H1 (cell line): ENCODE results near the gene SLFN12L. TPM values are rescaled to one million over a fixed set of nuclear protein-coding genes. Genes with fewer than 3 reads are reported as not detected.

ENCODE experiments used
- CTCF ChIA-PET: fragments of 300-600 bp; sonication (Branson Sonifier 250); formaldehyde crosslinking; loops from one replicate; lab custom pipeline; 2021; ENCODE audit not compliant: partially characterized antibody; lab: Charles Lee
- POLR2A ChIA-PET: fragments of 300-600 bp; sonication (Branson Sonifier 250); formaldehyde crosslinking; loops from one replicate; lab custom pipeline; 2021; ENCODE audit warnings: inconsistent platforms; ENCODE audit not compliant: partially characterized antibody; lab: Charles Lee
- DNase-seq, 2 experiments: peaks; one replicate each; pipeline versions ENCODE4 v3.0.0 to v3.0.0-alpha.2; 2010 to 2022; ENCODE audit warnings: low spot score in 2 of 2, low read depth in 1 of 2, mixed read lengths in 1 of 2
- FAIRE-seq: peaks from 2 replicates; lab custom pipeline; 2011; peaks lifted over from hg19 to GRCh38; lab: Jason Lieb, UNC
- H2AFZ ChIP-seq: 2 replicates; pipeline ENCODE4 v1.8.1; 2012; ENCODE audit warnings: low read length, inconsistent platforms
- H2AK5ac ChIP-seq: 2 replicates; pipeline ENCODE4 v1.6.1; 2013; ENCODE audit warnings: low read depth, low read length
- H2BK120ac ChIP-seq: replicated peaks from 2 replicates; pipeline ENCODE3; 2013; ENCODE audit warnings: low read depth, low read length, inconsistent platforms
- H2BK12ac ChIP-seq: 2 replicates; pipeline ENCODE4 v1.6.1; 2013; ENCODE audit warnings: low read depth, low read length
- H2BK15ac ChIP-seq: 2 replicates; pipeline ENCODE4 v1.6.1; 2013; ENCODE audit warnings: low read length
- H2BK20ac ChIP-seq: 2 replicates; pipeline ENCODE4 v1.6.1; 2013; ENCODE audit warnings: low read length
- H2BK5ac ChIP-seq: 2 replicates; pipeline ENCODE4 v1.6.1; 2013; ENCODE audit warnings: low read depth, low read length
- H3K14ac ChIP-seq: 2 replicates; pipeline ENCODE4 v1.6.1; 2013; ENCODE audit warnings: inconsistent platforms; ENCODE audit not compliant: insufficient read length
- H3K18ac ChIP-seq: 2 replicates; pipeline ENCODE4 v1.6.1; 2013; ENCODE audit warnings: low read length; ENCODE audit errors: extremely low read depth
- H3K23ac ChIP-seq: 2 replicates; pipeline ENCODE4 v1.6.1; 2013; ENCODE audit warnings: inconsistent platforms; ENCODE audit not compliant: insufficient read length
- H3K23me2 ChIP-seq: 2 replicates; pipeline ENCODE4 v1.6.1; 2013; ENCODE audit warnings: low read depth, low read length
- H3K27ac ChIP-seq: 2 replicates; pipeline ENCODE4 v1.6.1; 2011; ENCODE audit warnings: low read depth, low read length, inconsistent platforms
- H3K27me3 ChIP-seq, 4 experiments: replicated peaks in 1 of 4; 1 replicate in 1 of 4; 2 replicates in 3 of 4; pipeline versions ENCODE4 v1.6.1 to v1.8.1; 2011 to 2013; ENCODE audit warnings: low read length in 3 of 4, mild to moderate bottlenecking in 3 of 4, inconsistent platforms in 2 of 4, mixed read lengths in 2 of 4, moderate library complexity in 1 of 4; ENCODE audit not compliant: control insufficient read depth in 3 of 4, insufficient read depth in 3 of 4; ENCODE audit errors: extremely low read depth in 1 of 4
- H3K36me3 ChIP-seq, 4 experiments: 2 replicates each; pipeline versions ENCODE4 v1.6.1 to v1.8.1; 2011 to 2013; ENCODE audit warnings: mild to moderate bottlenecking in 4 of 4, low read length in 3 of 4, moderate library complexity in 2 of 4, control low read depth in 1 of 4, inconsistent platforms in 1 of 4; ENCODE audit not compliant: insufficient read depth in 4 of 4, control insufficient read depth in 2 of 4
- H3K4ac ChIP-seq: replicated peaks from 2 replicates; pipeline ENCODE3; 2013; ENCODE audit warnings: low read length, low read depth, mixed read lengths, inconsistent platforms; ENCODE audit not compliant: insufficient read length
- H3K4me1 ChIP-seq, 4 experiments: replicated peaks in 1 of 4; 1 replicate in 1 of 4; 2 replicates in 3 of 4; pipeline versions ENCODE4 v1.6.1 to v1.8.1; 2011 to 2013; ENCODE audit warnings: low read length in 3 of 4, inconsistent platforms in 2 of 4, mixed read lengths in 1 of 4; ENCODE audit not compliant: insufficient read depth in 4 of 4, control insufficient read depth in 3 of 4
- H3K4me2 ChIP-seq, 2 experiments: 2 replicates each; pipeline versions ENCODE4 v1.6.1 to v1.8.1; 2011 to 2013; ENCODE audit warnings: low read depth in 2 of 2, low read length in 2 of 2, control low read depth in 1 of 2, inconsistent platforms in 1 of 2, mild to moderate bottlenecking in 1 of 2; ENCODE audit not compliant: insufficient read depth in 1 of 2
- H3K4me3 ChIP-seq, 4 experiments: fragments of 200-600, 300-600 bp in 1 of 4; sonication (generic), shearing (Covaris generic), sonication (Bioruptor Twin) in 1 of 4; 2 replicates each; pipeline versions ENCODE4 v1.5.1 to v1.8.1; 2011 to 2016; ENCODE audit warnings: low read length in 4 of 4, low read depth in 3 of 4, control low read depth in 2 of 4, inconsistent platforms in 2 of 4, mild to moderate bottlenecking in 2 of 4, mixed read lengths in 1 of 4, moderate library complexity in 1 of 4; ENCODE audit not compliant: insufficient read depth in 2 of 4; ENCODE audit errors: extremely low read depth in 1 of 4
- H3K56ac ChIP-seq: replicated peaks from 2 replicates; pipeline ENCODE3; 2013; ENCODE audit warnings: low read depth, mild to moderate bottlenecking, mixed read lengths, low read length, inconsistent platforms; ENCODE audit not compliant: insufficient read length
- H3K79me1 ChIP-seq: 2 replicates; pipeline ENCODE4 v1.6.1; 2013; ENCODE audit warnings: low read depth, low read length, control low read depth
- H3K79me2 ChIP-seq, 2 experiments: 2 replicates each; pipeline versions ENCODE4 v1.6.1 to v1.8.1; 2012 to 2013; ENCODE audit warnings: low read length in 2 of 2, mild to moderate bottlenecking in 2 of 2, inconsistent platforms in 1 of 2; ENCODE audit not compliant: insufficient read depth in 2 of 2, control insufficient read depth in 1 of 2
- H3K9ac ChIP-seq, 4 experiments: replicated peaks in 1 of 4; 1 replicate in 1 of 4; 2 replicates in 3 of 4; pipeline versions ENCODE4 v1.6.1 to v1.8.1; 2011 to 2013; ENCODE audit warnings: low read depth in 3 of 4, low read length in 3 of 4, control low read depth in 2 of 4, mild to moderate bottlenecking in 2 of 4, moderate library complexity in 2 of 4, inconsistent platforms in 1 of 4; ENCODE audit errors: extremely low read depth in 1 of 4
- H3K9me3 ChIP-seq, 2 experiments: 2 replicates each; pipeline versions ENCODE4 v1.6.1 to v1.8.1; 2012 to 2013; ENCODE audit warnings: mild to moderate bottlenecking in 2 of 2, moderate library complexity in 2 of 2, control low read depth in 1 of 2, inconsistent platforms in 1 of 2, low read depth in 1 of 2, low read length in 1 of 2, mixed read lengths in 1 of 2; ENCODE audit not compliant: insufficient read depth in 2 of 2
- H4K20me1 ChIP-seq, 2 experiments: replicated peaks in 1 of 2; 2 replicates each; pipeline versions ENCODE3 to v1.8.1; 2011 to 2013; ENCODE audit warnings: inconsistent platforms in 2 of 2, low read length in 2 of 2, mild to moderate bottlenecking in 1 of 2; ENCODE audit not compliant: insufficient read depth in 2 of 2, control insufficient read depth in 1 of 2
- H4K5ac ChIP-seq: 2 replicates; pipeline ENCODE4 v1.6.1; 2013; ENCODE audit warnings: low read length, low read depth, mixed read lengths, inconsistent platforms; ENCODE audit not compliant: insufficient read length
- H4K8ac ChIP-seq: 2 replicates; pipeline ENCODE4 v1.8.0; 2013; ENCODE audit warnings: mild to moderate bottlenecking, moderate library complexity, low read length, inconsistent platforms; ENCODE audit not compliant: insufficient read depth; ENCODE audit errors: extremely low read depth
- H4K91ac ChIP-seq: replicated peaks from 2 replicates; pipeline ENCODE3; 2013; ENCODE audit warnings: low read length, mixed read lengths, inconsistent platforms; ENCODE audit not compliant: insufficient read length
- CBX8 ChIP-seq: fragments of 300-800, 300-1000 bp; sonication (generic); IDR thresholded peaks from 2 replicates; pipeline ENCODE4 v1.7.1; 2016; ENCODE audit warnings: low read depth, low read length, borderline replicate concordance
- CREB1 ChIP-seq: IDR thresholded peaks from 2 replicates; pipeline ENCODE4 v1.6.1; 2012; ENCODE audit warnings: inconsistent platforms
- FOSL1 ChIP-seq: IDR thresholded peaks from 2 replicates; pipeline ENCODE4 v1.6.1; 2011; ENCODE audit warnings: mild to moderate bottlenecking, low read depth, low read length, moderate library complexity; ENCODE audit not compliant: insufficient read depth
- KDM1A ChIP-seq: fragments of 200-600, 300-600 bp; sonication (generic); IDR thresholded peaks from 2 replicates; pipeline ENCODE4 v1.7.1; 2016; ENCODE audit warnings: mild to moderate bottlenecking, low read length, borderline replicate concordance
- MAX ChIP-seq: IDR thresholded peaks from 2 replicates; pipeline ENCODE4 v1.6.1; 2012; ENCODE audit warnings: inconsistent platforms
- NRF1 ChIP-seq: IDR thresholded peaks from 2 replicates; pipeline ENCODE4 v1.6.1; 2011; ENCODE audit warnings: mild to moderate bottlenecking, low read depth, low read length, improper control_type of control experiment
- RBBP5 ChIP-seq: IDR thresholded peaks from 2 replicates; pipeline ENCODE4 v1.7.1; 2012; ENCODE audit warnings: low read depth, mild to moderate bottlenecking, inconsistent platforms, low read length, moderate library complexity, borderline replicate concordance
- SP4 ChIP-seq: IDR thresholded peaks from 2 replicates; pipeline ENCODE4 v1.6.1; 2012; ENCODE audit warnings: low read length, inconsistent platforms
- TAF7 ChIP-seq: optimal IDR thresholded peaks from 2 replicates; pipeline ENCODE3; 2011; ENCODE audit warnings: low read depth, mild to moderate bottlenecking, inconsistent platforms, low read length, moderate library complexity, borderline replicate concordance
- TCF12 ChIP-seq: IDR thresholded peaks from 2 replicates; pipeline ENCODE4 v1.6.1; 2011; ENCODE audit warnings: low read depth, mild to moderate bottlenecking, low read length
- WGBS, 2 experiments: shearing (Covaris generic) in 1 of 2; methylation state at CpG; one replicate each; pipeline versions ENCODE4 v1.1.6 to v1.1.7; 2013 to 2015; ENCODE audit warnings: low lambda C conversion rate in 2 of 2, mixed read lengths in 2 of 2, inconsistent platforms in 1 of 2, low coverage in 1 of 2, missing lambda C conversion rate in 1 of 2; ENCODE audit not compliant: insufficient replicate concordance in 2 of 2, insufficient coverage in 1 of 2, insufficient read length in 1 of 2; ENCODE audit errors: extremely low coverage in 1 of 2, missing lambda C conversion rate in 1 of 2; 5-methylcytosine and 5-hydroxymethylcytosine counted together
- polyA plus RNA-seq, 7 experiments: library from polyadenylated mRNA; depleted of rRNA in 3 of 7; stranded (reverse) in 5 of 7; unstranded in 2 of 7; fragments of >200 nt in 5 of 7; fragments of 200-250 nt in 2 of 7; gene quantifications; 1 replicate in 5 of 7; 2 replicates in 1 of 7; 4 replicates in 1 of 7; pipeline versions ENCODE4 v1.2.1 to v1.2.3, GENCODE V29; 2011 to 2013; ENCODE audit warnings: missing spikeins in 2 of 7, mixed read lengths in 2 of 7
- total RNA-seq: library from RNA; stranded (reverse); fragmentation: NEBNext Ultra II Directional; extraction: Animal tissue kit (Norgen Biotek cat#: 25700); gene quantifications from 2 replicates; pipeline ENCODE4 v1.2.1, GENCODE V29; 2021
- TF ChIP-seq, protein P1 (sequence below), 3 experiments: IDR thresholded peaks; 1 replicate in 2 of 3; 2 replicates in 1 of 3; pipeline versions ENCODE4 v1.5.1 to v1.6.1; 2011; ENCODE audit warnings: low read length in 3 of 3, mild to moderate bottlenecking in 3 of 3, inconsistent platforms in 2 of 3, low read depth in 1 of 3, moderate library complexity in 1 of 3; ENCODE audit not compliant: insufficient read depth in 1 of 3; ENCODE audit errors: control extremely low read depth in 1 of 3

The SLFN12L gene
- total and polyA plus RNA-seq, 2 of the 8 experiments (the other 6 are each of a cell fraction or from before 2014, with no cell fraction given), result not detected

DNA sequence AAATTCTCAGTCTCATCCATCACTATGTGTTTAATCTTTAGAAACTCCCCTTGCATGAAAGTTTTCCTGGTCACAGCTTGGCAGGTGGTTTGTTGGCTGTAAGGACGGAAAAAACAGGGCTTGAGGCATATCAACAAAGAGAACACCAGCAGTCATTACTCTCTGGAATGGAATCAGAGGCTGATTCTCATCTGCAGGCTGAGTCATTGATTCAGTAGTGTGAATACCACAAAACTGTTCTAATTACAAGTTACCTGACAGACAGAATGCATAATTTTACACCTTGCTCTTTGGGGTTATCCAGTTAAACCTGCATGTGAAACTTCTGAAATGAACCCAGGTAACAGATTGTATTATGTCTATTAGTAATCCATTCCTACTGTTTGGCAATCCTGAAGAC is 11.5 kb upstream of the SLFN12L start:
- DNase-seq, result no peak
- Histone ChIP-seq H4K8ac (no peak overlapping the region), H4K20me1 (no peaks in the 10 kb centered on the region), H2BK12ac (no peak overlapping the region), H3K36me3 (no peaks in the 10 kb centered on the region), H3K4ac (no peak overlapping the region), H3K14ac (no peak overlapping the region), H4K91ac (no peak overlapping the region), H3K79me1 (no peaks in the 10 kb centered on the region), H3K9ac (no peak overlapping the region), H3K56ac (no peak overlapping the region), H2BK15ac (no peak overlapping the region), H3K23me2 (no peaks in the 10 kb centered on the region), H3K4me2 (no peak overlapping the region), H3K27me3 (no peaks in the 10 kb centered on the region; a peak in 2 of 7 replicates), H2AK5ac (no peak overlapping the region), H3K23ac (no peak overlapping the region), H3K4me1 (no peaks in the 10 kb centered on the region), H2BK120ac (no peak overlapping the region), H3K9me3 (no peaks in the 10 kb centered on the region), H3K18ac (no peak overlapping the region), H4K5ac (no peak overlapping the region), H3K27ac (no peak overlapping the region), H2BK20ac (no peak overlapping the region), H2BK5ac (no peak overlapping the region), H2AFZ (no peak overlapping the region), H3K4me3 (no peak overlapping the region), H3K79me2 (no peaks in the 10 kb centered on the region)
- ChIA-PET CTCF (interaction anchor here (1.0 to 4.3 kb wide), 5 partner anchors 11 to 378 kb away, joined by 3 to 25 read pairs (median 3); partner anchors contain the start of gene SLFN12L), POLR2A (interaction anchor here (0.9 kb wide), 1 partner anchor 450 kb away, joined by 3 read pairs; no protein-coding TSS in a partner anchor)
- TF ChIP-seq CBX8, result no peak
- no peak for TF ChIP-seq TCF12
- no peak for TF ChIP-seq RBBP5
- no peak for TF ChIP-seq FOSL1
- no peak for TF ChIP-seq MAX
- TF ChIP-seq KDM1A, result no peak
- no peak for TF ChIP-seq CREB1
- no peak for TF ChIP-seq TAF7
- no peak for TF ChIP-seq NRF1
- TF ChIP-seq, protein P1, sequence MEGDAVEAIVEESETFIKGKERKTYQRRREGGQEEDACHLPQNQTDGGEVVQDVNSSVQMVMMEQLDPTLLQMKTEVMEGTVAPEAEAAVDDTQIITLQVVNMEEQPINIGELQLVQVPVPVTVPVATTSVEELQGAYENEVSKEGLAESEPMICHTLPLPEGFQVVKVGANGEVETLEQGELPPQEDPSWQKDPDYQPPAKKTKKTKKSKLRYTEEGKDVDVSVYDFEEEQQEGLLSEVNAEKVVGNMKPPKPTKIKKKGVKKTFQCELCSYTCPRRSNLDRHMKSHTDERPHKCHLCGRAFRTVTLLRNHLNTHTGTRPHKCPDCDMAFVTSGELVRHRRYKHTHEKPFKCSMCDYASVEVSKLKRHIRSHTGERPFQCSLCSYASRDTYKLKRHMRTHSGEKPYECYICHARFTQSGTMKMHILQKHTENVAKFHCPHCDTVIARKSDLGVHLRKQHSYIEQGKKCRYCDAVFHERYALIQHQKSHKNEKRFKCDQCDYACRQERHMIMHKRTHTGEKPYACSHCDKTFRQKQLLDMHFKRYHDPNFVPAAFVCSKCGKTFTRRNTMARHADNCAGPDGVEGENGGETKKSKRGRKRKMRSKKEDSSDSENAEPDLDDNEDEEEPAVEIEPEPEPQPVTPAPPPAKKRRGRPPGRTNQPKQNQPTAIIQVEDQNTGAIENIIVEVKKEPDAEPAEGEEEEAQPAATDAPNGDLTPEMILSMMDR (IDR thresholded peaks at IDR 0.05; ENCODE audit: control extremely low read depth in 1 of 3, insufficient read depth in 1 of 3, low read depth in 1 of 3, low read length in 3 of 3), result no peak
- TF ChIP-seq SP4, result no peak
- FAIRE-seq, result no peak
- 81% methylated on average over 1 of the region's 1 CpG; no CpG with 5 or more reads in 1 of the 2 experiments for WGBS, 2 experiments
